IPS-15b (cell line): ENCODE measurements around the gene PFN3.

Experiments
- H3K27me3 ChIP-seq: one replicate; pipeline ENCODE4 v1.6.1; 2013; ENCODE audit warnings: low read length; ENCODE audit not compliant: control insufficient read depth, insufficient read depth
- H3K36me3 ChIP-seq: one replicate; pipeline ENCODE4 v1.6.1; 2013; ENCODE audit warnings: low read length; ENCODE audit not compliant: control insufficient read depth, insufficient read depth
- H3K4me1 ChIP-seq: one replicate; pipeline ENCODE4 v1.6.1; 2013; ENCODE audit warnings: mild to moderate bottlenecking, low read length; ENCODE audit not compliant: control insufficient read depth, insufficient read depth
- H3K4me3 ChIP-seq: one replicate; pipeline ENCODE4 v1.5.1; 2013; ENCODE audit warnings: low read depth, low read length
- H3K9ac ChIP-seq: one replicate; pipeline ENCODE4 v1.6.1; 2013; ENCODE audit warnings: low read depth, mild to moderate bottlenecking, low read length
- H3K9me3 ChIP-seq: one replicate; pipeline ENCODE4 v1.6.1; 2013; ENCODE audit warnings: mild to moderate bottlenecking, low read length; ENCODE audit not compliant: control insufficient read depth, insufficient read depth

PFN3 gene

GRCh38 chr5:177443144-177443983 is 42.9 kb upstream of the PFN3 start:
- peaks cover 10% of the 10 kb centered on the region for H3K27me3 ChIP-seq
- no peak overlapping the region for H3K9ac ChIP-seq
- peaks cover 19% of the 10 kb centered on the region for H3K4me1 ChIP-seq
- H3K4me3 ChIP-seq: no peak overlapping the region
- H3K36me3 ChIP-seq: peaks cover 18% of the 10 kb centered on the region
- H3K9me3 ChIP-seq: no peaks in the 10 kb centered on the region

GRCh38 chr5:177442066-177442826 is 41.8 kb upstream of the PFN3 start:
- no peaks in the 10 kb centered on the region for H3K9me3 ChIP-seq
- no peak overlapping the region for H3K9ac ChIP-seq
- peaks cover 28% of the 10 kb centered on the region for H3K36me3 ChIP-seq
- no peak overlapping the region for H3K4me3 ChIP-seq
- H3K4me1 ChIP-seq: peaks cover 14% of the 10 kb centered on the region
- peaks cover 7% of the 10 kb centered on the region for H3K27me3 ChIP-seq

GRCh38 chr5:177440990-177441780 is 40.7 kb upstream of the PFN3 start:
- H3K9me3 ChIP-seq: no peaks in the 10 kb centered on the region
- H3K4me1 ChIP-seq: peaks cover 14% of the 10 kb centered on the region
- H3K36me3 ChIP-seq: peaks cover 36% of the 10 kb centered on the region
- H3K4me3 ChIP-seq: no peak overlapping the region
- peaks cover 7% of the 10 kb centered on the region for H3K27me3 ChIP-seq
- H3K9ac ChIP-seq: no peak overlapping the region

GRCh38 chr5:177440211-177440989 is 39.9 kb upstream of the PFN3 start:
- H3K4me1 ChIP-seq: peaks cover 9% of the 10 kb centered on the region
- H3K9ac ChIP-seq: no peak overlapping the region
- peaks cover 3% of the 10 kb centered on the region for H3K27me3 ChIP-seq
- H3K9me3 ChIP-seq: no peaks in the 10 kb centered on the region
- no peak overlapping the region for H3K4me3 ChIP-seq
- H3K36me3 ChIP-seq: peaks cover 44% of the 10 kb centered on the region

- peaks cover 7% of the 10 kb centered on the region for H3K4me1 ChIP-seq
- H3K27me3 ChIP-seq: no peaks in the 10 kb centered on the region
- H3K9me3 ChIP-seq: no peaks in the 10 kb centered on the region
- no peak overlapping the region for H3K4me3 ChIP-seq
- no peak overlapping the region for H3K9ac ChIP-seq
- peaks cover 52% of the 10 kb centered on the region for H3K36me3 ChIP-seq
These were observed 39.1 kb upstream of the PFN3 start for GRCh38 chr5:177439518-177440053.

- Histone ChIP-seq H3K4me1 (peaks cover 7% of the 10 kb centered on the region), H3K9me3 (no peaks in the 10 kb centered on the region), H3K27me3 (no peaks in the 10 kb centered on the region), H3K9ac (no peak overlapping the region), H3K36me3 (peaks cover 63% of the 10 kb centered on the region), H3K4me3 (no peak overlapping the region)
These were observed 38.0 kb upstream of the PFN3 start for GRCh38 chr5:177438468-177438867.

DNA sequence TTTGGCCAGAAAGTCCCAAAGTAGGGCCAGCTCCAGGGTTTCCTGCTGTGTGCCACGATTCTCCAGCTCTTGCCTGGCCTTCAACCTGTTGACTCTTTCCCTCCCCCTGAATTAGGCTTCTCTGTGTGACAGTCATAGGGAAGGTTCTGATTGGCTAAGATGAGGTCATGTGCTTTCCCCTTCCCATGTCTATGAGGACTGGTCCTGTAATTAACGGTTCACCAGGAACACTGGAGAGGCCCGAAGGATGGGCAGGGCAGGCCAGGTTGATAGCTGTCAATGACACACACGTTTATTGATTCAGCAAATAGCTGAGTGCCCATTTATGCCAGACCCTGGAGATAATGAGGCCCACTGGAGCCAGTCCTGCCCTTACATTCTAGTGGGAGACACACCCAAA is 37.2 kb upstream of the PFN3 start:
- Histone ChIP-seq H3K9ac (no peak overlapping the region), H3K4me1 (peaks cover 7% of the 10 kb centered on the region), H3K4me3 (no peak overlapping the region), H3K9me3 (no peaks in the 10 kb centered on the region), H3K36me3 (peaks cover 72% of the 10 kb centered on the region), H3K27me3 (no peaks in the 10 kb centered on the region)

GRCh38 chr5:177435847-177436536 is 35.5 kb upstream of the PFN3 start:
- H3K4me1 ChIP-seq: peaks cover 7% of the 10 kb centered on the region
- H3K4me3 ChIP-seq: no peak overlapping the region
- no peak overlapping the region for H3K9ac ChIP-seq
- H3K27me3 ChIP-seq: no peaks in the 10 kb centered on the region
- no peaks in the 10 kb centered on the region for H3K9me3 ChIP-seq
- H3K36me3 ChIP-seq: peaks cover 80% of the 10 kb centered on the region

- Histone ChIP-seq H3K9ac (no peak overlapping the region), H3K4me3 (no peak overlapping the region), H3K4me1 (peaks cover 4% of the 10 kb centered on the region), H3K27me3 (no peaks in the 10 kb centered on the region), H3K9me3 (no peaks in the 10 kb centered on the region), H3K36me3 (peaks cover 81% of the 10 kb centered on the region)
These were observed 34.7 kb upstream of the PFN3 start for GRCh38 chr5:177434942-177435738.

- no peak overlapping the region for H3K9ac ChIP-seq
- no peaks in the 10 kb centered on the region for H3K9me3 ChIP-seq
- peaks cover 3% of the 10 kb centered on the region for H3K4me1 ChIP-seq
- no peak overlapping the region for H3K4me3 ChIP-seq
- H3K36me3 ChIP-seq: peaks cover 83% of the 10 kb centered on the region
- H3K27me3 ChIP-seq: no peaks in the 10 kb centered on the region
These were observed 34.0 kb upstream of the PFN3 start for GRCh38 chr5:177434437-177434836.
